Natural killer cell (primary cell): ENCODE data around the gene FAAP100. TPM values are rescaled to one million over a fixed set of nuclear protein-coding genes. Genes with fewer than 3 reads are reported as not detected.
A peak's percentile ranks its signal among the peaks of the same experiment; 100 is the strongest.

Source experiments
- ATAC-seq, 3 donors: fragments of 150-1000 bp in 2 of 3; fragments of 200-7000 bp in 1 of 3; cut with Tn5 transposase; 1 replicate in 1 of 3; 2 replicates in 2 of 3; pipeline ENCODE4 v1.10.0; 2021; ENCODE audit warnings: mild to moderate bottlenecking in 2 of 3, moderate library complexity in 2 of 3
- DNase-seq, 2 donors: peaks; one replicate each; pipeline versions ENCODE4 v3.0.0 to v3.0.0-alpha.2; 2013 to 2021; ENCODE audit warnings: mixed read lengths in 1 of 2
- H3K27ac ChIP-seq: one replicate; pipeline ENCODE4 v1.5.1; 2013; ENCODE audit warnings: mild to moderate bottlenecking, low read length
- H3K27me3 ChIP-seq: one replicate; pipeline ENCODE4 v1.6.1; 2013; ENCODE audit warnings: low read length; ENCODE audit not compliant: control insufficient read depth, insufficient read depth
- H3K36me3 ChIP-seq: one replicate; pipeline ENCODE4 v1.6.1; 2013; ENCODE audit warnings: low read length; ENCODE audit not compliant: control insufficient read depth, insufficient read depth
- H3K4me1 ChIP-seq: one replicate; pipeline ENCODE4 v1.6.1; 2013; ENCODE audit warnings: low read length; ENCODE audit not compliant: control insufficient read depth, insufficient read depth
- H3K4me3 ChIP-seq: one replicate; pipeline ENCODE4 v1.5.1; 2013; ENCODE audit warnings: low read length
- H3K9me3 ChIP-seq: one replicate; pipeline ENCODE4 v1.6.1; 2013; ENCODE audit warnings: low read length; ENCODE audit not compliant: control insufficient read depth, insufficient read depth
- H3K27ac Mint-ChIP-seq, 2 donors: one replicate each; pipeline ENCODE4 v1.8.0; 2022; ENCODE audit warnings: mild to moderate bottlenecking in 2 of 2, mixed read lengths in 2 of 2, moderate library complexity in 1 of 2
- H3K27me3 Mint-ChIP-seq, 2 donors: one replicate each; pipeline ENCODE4 v1.8.0; 2022; ENCODE audit warnings: low read depth in 2 of 2, mixed read lengths in 2 of 2
- H3K36me3 Mint-ChIP-seq: one replicate; pipeline ENCODE4 v1.8.0; 2022; ENCODE audit warnings: mixed read lengths
- H3K4me1 Mint-ChIP-seq, 2 donors: one replicate each; pipeline ENCODE4 v1.8.0; 2022; ENCODE audit warnings: mixed read lengths in 2 of 2
- H3K4me3 Mint-ChIP-seq: one replicate; pipeline ENCODE4 v1.8.0; 2022; ENCODE audit warnings: mild to moderate bottlenecking, moderate library complexity, mixed read lengths
- H3K9me3 Mint-ChIP-seq, 2 donors: one replicate each; pipeline ENCODE4 v1.8.0; 2022; ENCODE audit warnings: mixed read lengths in 2 of 2
- CTCF ChIP-seq: fragments of 200-600 bp; IDR thresholded peaks from one replicate; pipeline ENCODE4 v1.8.0; 2022; ENCODE audit warnings: antibody characterized with exemption
- WGBS: methylation state at CpG from one replicate; pipeline ENCODE4 v1.1.7; 2013; ENCODE audit warnings: missing lambda C conversion rate; ENCODE audit not compliant: insufficient coverage; 5-methylcytosine and 5-hydroxymethylcytosine counted together
- intact Hi-C: fragments of 100-400 bp; cut with micrococcal nuclease; formaldehyde crosslinking; loops from one replicate; pipeline ENCODE4 v1.14.2; 2022
- total RNA-seq, 4 donors: library from RNA; stranded (reverse); fragments of 120-200 nt in 1 of 4; gene quantifications; one replicate each; pipeline versions ENCODE4 v1.2.3 to v1.2.4, GENCODE V29; 2013 to 2022

The FAAP100 gene
- total RNA-seq, 3 donors from 2014 or later (not counting 1 experiment from before 2014, with no cell fraction given) = 31.8 to 34.5 (median 33.1) TPM

GRCh38 chr17:81512562-81513371, 39.4 kb downstream of the FAAP100 start, which contains the start of gene ACTG1:
TSS of gene ACTG1 (minus strand) at chr17:81512799. CDS start at chr17:81512354, 445 bp downstream.
- H3K4me1 ChIP-seq = peaks cover 76% of the 10 kb centered on the region
- H3K27ac Mint-ChIP-seq = peak within 1 kb of the TSS; percentile 95 to 98
- WGBS = under 1% methylated on average over 111 of the region's 111 CpGs
- no peaks in the 10 kb centered on the region for H3K9me3 ChIP-seq
- peak; percentile 67 to 88 (median 75) for ATAC-seq
- H3K27me3 Mint-ChIP-seq = no peaks in the 10 kb centered on the region
- intact Hi-C loops = loop anchor here (1.0 to 10.0 kb wide), 3 partner anchors 92 to 1705 kb away; partner anchors contain the start of gene BAHCC1
- TF ChIP-seq CTCF = no peak
- H3K36me3 Mint-ChIP-seq = peaks cover 28% of the 10 kb centered on the region
- H3K4me1 Mint-ChIP-seq = peaks cover 54 to 70% of the 10 kb centered on the region in 2 donors
- peak within 1 kb of the TSS; percentile 91 for H3K27ac ChIP-seq
- peak; percentile 88 to 96 for DNase-seq
- peak within 1 kb of the TSS; percentile 100 for H3K4me3 Mint-ChIP-seq
- no peaks in the 10 kb centered on the region for H3K9me3 Mint-ChIP-seq
- peak within 1 kb of the TSS; percentile 74 for H3K4me3 ChIP-seq
- H3K27me3 ChIP-seq = no peaks in the 10 kb centered on the region
- H3K36me3 ChIP-seq = peaks cover 38% of the 10 kb centered on the region

- Mint-ChIP-seq H3K4me3 (peak overlapping the region; percentile 100), H3K27me3 (no peaks in the 10 kb centered on the region), H3K27ac (peak overlapping the region; percentile 95 to 98), H3K4me1 (peaks cover 54 to 72% of the 10 kb centered on the region in 2 donors), H3K36me3 (peaks cover 28% of the 10 kb centered on the region), H3K9me3 (no peaks in the 10 kb centered on the region)
- Histone ChIP-seq H3K36me3 (peaks cover 38% of the 10 kb centered on the region), H3K9me3 (no peaks in the 10 kb centered on the region), H3K27ac (peak overlapping the region; percentile 45), H3K4me1 (peaks cover 68% of the 10 kb centered on the region), H3K27me3 (no peaks in the 10 kb centered on the region), H3K4me3 (peak overlapping the region; percentile 74)
- intact Hi-C loops = loop anchor here (1.0 to 10.0 kb wide), 3 partner anchors 93 to 1705 kb away; partner anchors contain the start of gene BAHCC1
- under 1% methylated on average over 62 of the region's 62 CpGs for WGBS
- no peak for TF ChIP-seq CTCF
- peak; percentile 3 to 7 (median 3) for ATAC-seq
- peak; percentile 41 to 62 for DNase-seq
These were observed 40.2 kb downstream of the FAAP100 start for GRCh38 chr17:81511804-81512561.

- no peak for TF ChIP-seq CTCF
- Mint-ChIP-seq H3K27me3 (no peaks in the 10 kb centered on the region), H3K9me3 (no peaks in the 10 kb centered on the region), H3K36me3 (peaks cover 28% of the 10 kb centered on the region), H3K4me3 (peak overlapping the region; percentile 100), H3K27ac (peak overlapping the region; percentile 95 to 98), H3K4me1 (peaks cover 50 to 67% of the 10 kb centered on the region in 2 donors)
- peak in 1 of 2 donors; percentile 48 for DNase-seq
- ATAC-seq = no peak
- Histone ChIP-seq H3K27me3 (no peaks in the 10 kb centered on the region), H3K9me3 (no peaks in the 10 kb centered on the region), H3K4me1 (peaks cover 63% of the 10 kb centered on the region), H3K4me3 (peak overlapping the region; percentile 74), H3K27ac (peak overlapping the region; percentile 45), H3K36me3 (peaks cover 38% of the 10 kb centered on the region)
- intact Hi-C loops = loop anchor here (5.0 to 10.0 kb wide), 2 partner anchors 93 to 1704 kb away; no protein-coding TSS in a partner anchor
- 0% methylated on average over 9 of the region's 9 CpGs for WGBS
These were observed 40.7 kb downstream of the FAAP100 start for GRCh38 chr17:81511554-81511803.
